ENCODE results near the gene HS3ST3A1.

The HS3ST3A1 gene

DNA sequence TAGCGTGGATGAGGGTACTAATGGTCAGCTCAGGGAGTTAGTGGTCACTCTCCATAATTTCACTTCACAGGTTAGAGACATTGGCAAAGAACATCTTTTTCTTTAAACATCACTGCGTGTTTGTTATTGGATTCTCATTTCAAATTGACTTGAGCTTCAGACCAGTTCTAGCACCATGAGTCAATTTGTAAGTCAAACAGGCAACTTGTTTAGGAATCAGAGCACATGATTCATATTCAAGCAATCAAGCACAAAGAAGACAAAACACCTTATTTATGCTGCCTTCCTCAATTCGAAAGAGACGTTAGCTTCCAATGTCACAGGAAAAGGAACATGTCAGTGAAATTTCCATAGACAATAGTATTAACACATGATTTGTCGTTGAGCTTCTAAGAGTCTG lies 62.3 kb downstream of the HS3ST3A1 start:
- H3K27ac ChIP-seq (ENCODE audit: low read length), result no peak overlapping the region
- H3K4me3 ChIP-seq (ENCODE audit: low read length), result no peak overlapping the region
- TF ChIP-seq, protein P1, sequence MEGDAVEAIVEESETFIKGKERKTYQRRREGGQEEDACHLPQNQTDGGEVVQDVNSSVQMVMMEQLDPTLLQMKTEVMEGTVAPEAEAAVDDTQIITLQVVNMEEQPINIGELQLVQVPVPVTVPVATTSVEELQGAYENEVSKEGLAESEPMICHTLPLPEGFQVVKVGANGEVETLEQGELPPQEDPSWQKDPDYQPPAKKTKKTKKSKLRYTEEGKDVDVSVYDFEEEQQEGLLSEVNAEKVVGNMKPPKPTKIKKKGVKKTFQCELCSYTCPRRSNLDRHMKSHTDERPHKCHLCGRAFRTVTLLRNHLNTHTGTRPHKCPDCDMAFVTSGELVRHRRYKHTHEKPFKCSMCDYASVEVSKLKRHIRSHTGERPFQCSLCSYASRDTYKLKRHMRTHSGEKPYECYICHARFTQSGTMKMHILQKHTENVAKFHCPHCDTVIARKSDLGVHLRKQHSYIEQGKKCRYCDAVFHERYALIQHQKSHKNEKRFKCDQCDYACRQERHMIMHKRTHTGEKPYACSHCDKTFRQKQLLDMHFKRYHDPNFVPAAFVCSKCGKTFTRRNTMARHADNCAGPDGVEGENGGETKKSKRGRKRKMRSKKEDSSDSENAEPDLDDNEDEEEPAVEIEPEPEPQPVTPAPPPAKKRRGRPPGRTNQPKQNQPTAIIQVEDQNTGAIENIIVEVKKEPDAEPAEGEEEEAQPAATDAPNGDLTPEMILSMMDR (IDR thresholded peaks at IDR 0.05; ENCODE audit: low read length), result no peak
- no peak for TF ChIP-seq EZH2phosphoT487 (IDR thresholded peaks at IDR 0.05; ENCODE audit: low read length)
- TF ChIP-seq EZH2 (optimal IDR thresholded peaks at IDR 0.05; ENCODE audit: low read depth, low read length), result no peak
- H3K4me1 ChIP-seq (ENCODE audit: low read length), result no peaks in the 10 kb centered on the region
- H3K36me3 ChIP-seq (replicated peaks; ENCODE audit: insufficient read depth, low read length), result no peaks in the 10 kb centered on the region
- no peaks in the 10 kb centered on the region for H4K20me1 ChIP-seq (ENCODE audit: insufficient read depth, low read length)
- H3F3A ChIP-seq (ENCODE audit: insufficient read depth, low read length), result no peaks in the 10 kb centered on the region
- no peaks in the 10 kb centered on the region for H3K9me2 ChIP-seq (replicated peaks; ENCODE audit: insufficient read depth, low read length)
- no peaks in the 10 kb centered on the region for H3K79me2 ChIP-seq (ENCODE audit: low read length)
- H2AFZ ChIP-seq (ENCODE audit: low read length), result no peak overlapping the region
- H3K9me3 ChIP-seq (replicated peaks; ENCODE audit: insufficient read depth, low read length), result no peaks in the 10 kb centered on the region
- no peaks in the 10 kb centered on the region for H3K27me3 ChIP-seq (replicated peaks; ENCODE audit: insufficient read depth, low read length)
- no peak overlapping the region for H3K4me2 ChIP-seq (ENCODE audit: low read depth, low read length)
- no peak overlapping the region for H3K9ac ChIP-seq (ENCODE audit: low read length)
- no peak for DNase-seq

DNA sequence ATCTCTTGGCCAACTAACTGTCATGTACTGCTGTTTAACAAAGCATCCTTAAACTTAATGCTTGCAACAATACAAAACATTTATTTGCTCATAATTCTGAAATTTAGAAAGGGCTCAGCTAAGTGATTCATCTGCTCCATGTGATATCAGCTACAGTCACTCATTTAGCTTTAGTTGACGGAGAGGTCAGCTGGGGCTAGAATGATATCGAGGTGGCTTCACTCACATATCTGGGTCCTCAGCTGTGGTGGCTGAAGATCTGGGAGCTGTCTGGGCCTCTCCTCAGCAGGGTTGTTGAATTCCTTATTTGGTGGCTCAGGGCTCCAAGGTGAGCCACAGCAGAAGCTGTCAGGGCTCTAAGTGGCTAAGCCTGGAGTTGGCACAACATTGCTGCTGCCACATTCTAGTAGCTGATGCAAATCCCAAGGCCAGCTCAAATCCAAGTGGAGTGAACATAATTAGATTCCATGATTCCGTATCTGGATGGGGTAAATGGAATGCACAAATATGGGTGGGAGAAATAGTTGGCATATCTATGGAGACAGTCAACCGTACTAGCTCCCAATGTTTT lies 62.8 kb downstream of the HS3ST3A1 start:
- H3K9me2 ChIP-seq (replicated peaks; ENCODE audit: insufficient read depth, low read length), result no peaks in the 10 kb centered on the region
- TF ChIP-seq, protein P1 (IDR thresholded peaks at IDR 0.05; ENCODE audit: low read length), result no peak
- no peak overlapping the region for H3K9ac ChIP-seq (ENCODE audit: low read length)
- no peaks in the 10 kb centered on the region for H4K20me1 ChIP-seq (ENCODE audit: insufficient read depth, low read length)
- no peaks in the 10 kb centered on the region for H3K9me3 ChIP-seq (replicated peaks; ENCODE audit: insufficient read depth, low read length)
- no peaks in the 10 kb centered on the region for H3K36me3 ChIP-seq (replicated peaks; ENCODE audit: insufficient read depth, low read length)
- no peak for DNase-seq
- no peaks in the 10 kb centered on the region for H3K4me1 ChIP-seq (ENCODE audit: low read length)
- no peak overlapping the region for H2AFZ ChIP-seq (ENCODE audit: low read length)
- H3K4me2 ChIP-seq (ENCODE audit: low read depth, low read length), result no peak overlapping the region
- H3F3A ChIP-seq (ENCODE audit: insufficient read depth, low read length), result no peaks in the 10 kb centered on the region
- H3K27me3 ChIP-seq (replicated peaks; ENCODE audit: insufficient read depth, low read length), result no peaks in the 10 kb centered on the region
- no peak overlapping the region for H3K27ac ChIP-seq (ENCODE audit: low read length)
- no peaks in the 10 kb centered on the region for H3K79me2 ChIP-seq (ENCODE audit: low read length)
- no peak overlapping the region for H3K4me3 ChIP-seq (ENCODE audit: low read length)

DNA sequence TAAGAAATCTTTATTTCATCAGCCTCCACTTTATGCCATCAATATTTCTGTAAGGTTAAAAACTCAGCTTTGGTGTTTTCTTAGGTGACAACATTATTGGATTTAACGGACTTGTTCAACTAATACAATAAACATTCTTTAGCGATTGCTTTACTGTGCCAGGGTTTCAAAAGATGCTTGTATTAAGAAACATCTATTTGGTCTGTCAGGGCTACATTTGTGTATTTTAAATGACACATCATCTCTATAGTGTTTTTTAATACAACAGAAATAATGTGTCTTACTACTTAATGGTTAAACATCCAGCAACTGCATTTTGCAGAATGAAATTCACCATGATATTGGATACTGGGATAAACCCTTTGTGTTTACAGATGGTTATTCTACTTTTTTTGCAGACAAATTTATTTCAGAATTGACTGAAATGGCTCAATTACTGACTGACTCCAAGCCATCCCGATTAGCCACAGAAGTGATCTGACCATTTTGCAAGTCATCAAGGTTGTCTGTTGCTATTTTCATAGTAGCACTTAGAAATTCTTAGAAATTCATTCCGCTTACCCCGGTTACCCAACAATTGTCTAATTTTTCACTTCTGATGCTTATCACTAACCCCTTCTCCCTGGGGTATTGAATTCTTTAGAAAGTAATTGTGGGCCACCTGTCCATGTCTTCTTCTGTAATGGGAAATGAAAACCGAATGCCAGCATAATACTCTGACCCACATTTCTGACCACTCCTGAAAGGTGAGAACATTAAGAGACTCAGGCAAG lies 63.7 kb downstream of the HS3ST3A1 start:
- Histone ChIP-seq H3K79me2 (ENCODE audit: low read length) (no peaks in the 10 kb centered on the region), H3K4me3 (ENCODE audit: low read length) (no peak overlapping the region), H3K27ac (ENCODE audit: low read length) (no peak overlapping the region), H3K4me2 (ENCODE audit: low read depth, low read length) (no peak overlapping the region), H3K9me2 (replicated peaks; ENCODE audit: insufficient read depth, low read length) (no peaks in the 10 kb centered on the region), H3K27me3 (replicated peaks; ENCODE audit: insufficient read depth, low read length) (no peaks in the 10 kb centered on the region), H4K20me1 (ENCODE audit: insufficient read depth, low read length) (no peaks in the 10 kb centered on the region), H3F3A (ENCODE audit: insufficient read depth, low read length) (no peaks in the 10 kb centered on the region), H2AFZ (ENCODE audit: low read length) (no peak overlapping the region), H3K9ac (ENCODE audit: low read length) (no peak overlapping the region), H3K4me1 (ENCODE audit: low read length) (no peaks in the 10 kb centered on the region), H3K9me3 (replicated peaks; ENCODE audit: insufficient read depth, low read length) (no peaks in the 10 kb centered on the region), H3K36me3 (replicated peaks; ENCODE audit: insufficient read depth, low read length) (no peaks in the 10 kb centered on the region)
- DNase-seq, result no peak
- TF ChIP-seq EZH2phosphoT487 (IDR thresholded peaks at IDR 0.05; ENCODE audit: low read length) (no peak), EZH2 (optimal IDR thresholded peaks at IDR 0.05; ENCODE audit: low read depth, low read length) (no peak)
- TF ChIP-seq, protein P1 (IDR thresholded peaks at IDR 0.05; ENCODE audit: low read length), result no peak
